ENCODE data around the gene HMGA1. TPM values are rescaled to one million over a fixed set of nuclear protein-coding genes. Genes with fewer than 3 reads are reported as not detected.
A peak's percentile ranks its signal among the peaks of the same experiment; 100 is the strongest.

The HMGA1 gene
- total and polyA plus RNA-seq, 2 experiments from 2014 or later = 1,411 to 2,052 TPM

GRCh38 chr6:34223381-34223955 is 13.2 kb upstream of the HMGA1 start:
- no peaks in the 10 kb centered on the region for H4K20me1 ChIP-seq (replicated peaks; ENCODE audit: insufficient read depth)
- H3K4me1 ChIP-seq (ENCODE audit: insufficient read depth) = peaks cover 43% of the 10 kb centered on the region
- ATAC-seq = peak; percentile 44
- no peak for TF ChIP-seq ZNF462 (CRISPR knock-in tag; IDR thresholded peaks at IDR 0.05)
- no peak for TF ChIP-seq EZH2phosphoT487 (IDR thresholded peaks at IDR 0.05; ENCODE audit: unreplicated experiment)
- TF ChIP-seq EZH2 (IDR thresholded peaks at IDR 0.05; ENCODE audit: low read depth, unreplicated experiment) = no peak
- TF ChIP-seq ZNF331 (CRISPR knock-in tag; IDR thresholded peaks at IDR 0.05; ENCODE audit: low read depth) = no peak
- TF ChIP-seq ETS1 (IDR thresholded peaks at IDR 0.05) = no peak
- no peak for TF ChIP-seq CTCF (conservative IDR thresholded peaks at IDR 0.05; ENCODE audit: low read depth in 2 of 2)
- no peak for TF ChIP-seq JUNB (IDR thresholded peaks at IDR 0.05; ENCODE audit: unreplicated experiment)
- TF ChIP-seq REST (IDR thresholded peaks at IDR 0.05; ENCODE audit: unreplicated experiment) = no peak
- no peak for TF ChIP-seq ZNF114 (CRISPR knock-in tag; IDR thresholded peaks at IDR 0.05)
- no peak; the same call in 1 of the 2 replicates for TF ChIP-seq POLR2AphosphoS5 (IDR thresholded peaks at IDR 0.05; ENCODE audit: low read depth)
- TF ChIP-seq NANOG (IDR thresholded peaks at IDR 0.05; ENCODE audit: borderline replicate concordance) = no peak
- no peak for TF ChIP-seq CREB1 (CRISPR knock-in tag; IDR thresholded peaks at IDR 0.05; ENCODE audit: low read depth)
- no peak for TF ChIP-seq STAT1 (IDR thresholded peaks at IDR 0.05; ENCODE audit: unreplicated experiment)
- no peaks in the 10 kb centered on the region for H3K36me3 ChIP-seq (ENCODE audit: insufficient read depth)
- H3K27me3 ChIP-seq (ENCODE audit: insufficient read depth) = no peaks in the 10 kb centered on the region
- H3K27ac Mint-ChIP-seq = peak overlapping the region; percentile 90
- H3F3A ChIP-seq (replicated peaks; ENCODE audit: low read depth) = peaks cover 25% of the 10 kb centered on the region; the same call in 1 of the 2 replicates
- H3K4me3 Mint-ChIP-seq = peak overlapping the region; percentile 72
- H3K36me3 Mint-ChIP-seq (ENCODE audit: low read depth) = no peaks in the 10 kb centered on the region
- H3K4me1 Mint-ChIP-seq = peaks cover 43% of the 10 kb centered on the region
- H3K27me3 Mint-ChIP-seq (ENCODE audit: insufficient read depth, low read depth, poor library complexity) = peaks cover 29% of the 10 kb centered on the region
- peak overlapping the region; percentile 53 for H3K4me3 ChIP-seq
- H3K79me2 ChIP-seq (replicated peaks; ENCODE audit: insufficient read depth) = no peaks in the 10 kb centered on the region
- H3K9me2 ChIP-seq (ENCODE audit: insufficient read depth) = no peaks in the 10 kb centered on the region
- DNase-seq (ENCODE audit: low spot score) = peak; percentile 76
- H2AFZ ChIP-seq = peak overlapping the region; percentile 93
- H3K9me3 Mint-ChIP-seq = no peaks in the 10 kb centered on the region; the same call in 1 of the 3 replicates
- peak overlapping the region; percentile 97; the same call in 1 of the 2 replicates for H3K27ac ChIP-seq (ENCODE audit: low read depth)
- H3K4me2 ChIP-seq = peak overlapping the region; percentile 77
